H1 (cell line): ENCODE results near the gene TYK2. TPM values are rescaled to one million over a fixed set of nuclear protein-coding genes. Genes with fewer than 3 reads are reported as not detected.

ENCODE experiments used
- ASH2L ChIP-seq: fragments of 200-600, 300-600 bp; sonication (generic); IDR thresholded peaks from one replicate; pipeline ENCODE4 v1.7.1; 2017; ENCODE audit warnings: low read length
- BACH1 ChIP-seq: IDR thresholded peaks from 2 replicates; pipeline ENCODE4 v1.6.1; 2012; ENCODE audit warnings: low read length, improper control_type of control experiment
- BRCA1 ChIP-seq: IDR thresholded peaks from 2 replicates; pipeline ENCODE4 v1.6.1; 2012; ENCODE audit warnings: low read depth, low read length, improper control_type of control experiment
- CHD1 ChIP-seq: IDR thresholded peaks from 2 replicates; pipeline ENCODE4 v1.6.1; 2012; ENCODE audit warnings: low read depth, low read length, improper control_type of control experiment
- CTBP2 ChIP-seq: IDR thresholded peaks from 2 replicates; pipeline ENCODE4 v1.7.0; 2011; ENCODE audit warnings: borderline replicate concordance, mild to moderate bottlenecking, moderate library complexity, mixed read lengths, low read length; ENCODE audit not compliant: insufficient read depth, insufficient read length
- EGR1 ChIP-seq: IDR thresholded peaks from 2 replicates; pipeline ENCODE4 v1.6.1; 2011; ENCODE audit warnings: low read depth, low read length, borderline replicate concordance
- GABPA ChIP-seq: IDR thresholded peaks from 2 replicates; pipeline ENCODE4 v1.6.1; 2011; ENCODE audit warnings: mild to moderate bottlenecking, low read length, moderate library complexity, borderline replicate concordance; ENCODE audit not compliant: insufficient read depth
- GTF2F1 ChIP-seq: IDR thresholded peaks from 2 replicates; pipeline ENCODE4 v1.6.1; 2012; ENCODE audit warnings: low read depth, low read length, improper control_type of control experiment, borderline replicate concordance
- HDAC2 ChIP-seq, 2 experiments: fragments of 300-600 bp in 1 of 2; sonication (generic) in 1 of 2; IDR thresholded peaks; 2 replicates each; pipeline ENCODE4 v1.6.1; 2011 to 2012; ENCODE audit warnings: low read depth in 2 of 2, low read length in 2 of 2, mild to moderate bottlenecking in 2 of 2, moderate library complexity in 2 of 2, borderline replicate concordance in 1 of 2, inconsistent platforms in 1 of 2
- HDAC6 ChIP-seq: IDR thresholded peaks from one replicate; pipeline ENCODE4 v1.7.1; 2012; ENCODE audit warnings: low read depth, mild to moderate bottlenecking, inconsistent platforms, low read length, moderate library complexity
- JUN ChIP-seq: IDR thresholded peaks from 2 replicates; pipeline ENCODE4 v1.6.1; 2011; ENCODE audit warnings: low read depth, mild to moderate bottlenecking, improper control_type of control experiment, low read length
- KDM1A ChIP-seq: fragments of 200-600, 300-600 bp; sonication (generic); IDR thresholded peaks from 2 replicates; pipeline ENCODE4 v1.7.1; 2016; ENCODE audit warnings: mild to moderate bottlenecking, low read length, borderline replicate concordance
- NRF1 ChIP-seq: IDR thresholded peaks from 2 replicates; pipeline ENCODE4 v1.6.1; 2011; ENCODE audit warnings: mild to moderate bottlenecking, low read depth, low read length, improper control_type of control experiment
- PHF8 ChIP-seq: fragments of 200-600 bp; sonication (generic); conservative IDR thresholded peaks from 2 replicates; pipeline ENCODE4 v1.7.1; 2012; ENCODE audit warnings: low read depth, mild to moderate bottlenecking, inconsistent platforms, low read length, moderate library complexity
- POLR2A ChIP-seq, 2 experiments: IDR thresholded peaks; 1 replicate in 1 of 2; 2 replicates in 1 of 2; pipeline ENCODE4 v1.6.1; 2011; ENCODE audit warnings: low read depth in 2 of 2, low read length in 2 of 2, mild to moderate bottlenecking in 2 of 2; ENCODE audit errors: control extremely low read depth in 1 of 2
- RFX5 ChIP-seq: IDR thresholded peaks from 2 replicates; pipeline ENCODE4 v1.6.1; 2011; ENCODE audit warnings: low read depth, low read length, improper control_type of control experiment, borderline replicate concordance
- SAP30 ChIP-seq: fragments of 300-600 bp; sonication (generic); IDR thresholded peaks from 2 replicates; pipeline ENCODE4 v1.7.1; 2012; ENCODE audit warnings: low read length, moderate library complexity, mild to moderate bottlenecking, inconsistent platforms; ENCODE audit not compliant: insufficient read depth, insufficient replicate concordance
- SIRT6 ChIP-seq: IDR thresholded peaks from one replicate; pipeline ENCODE4 v1.7.1; 2012; ENCODE audit warnings: low read length, inconsistent platforms
- SIX5 ChIP-seq: IDR thresholded peaks from 2 replicates; pipeline ENCODE4 v1.6.1; 2011; ENCODE audit warnings: mild to moderate bottlenecking, low read depth, low read length
- SP4 ChIP-seq: IDR thresholded peaks from 2 replicates; pipeline ENCODE4 v1.6.1; 2012; ENCODE audit warnings: low read length, inconsistent platforms
- SRF ChIP-seq: IDR thresholded peaks from 2 replicates; pipeline ENCODE4 v1.6.1; 2011; ENCODE audit warnings: mild to moderate bottlenecking, low read depth, low read length, moderate library complexity
- TAF7 ChIP-seq: optimal IDR thresholded peaks from 2 replicates; pipeline ENCODE3; 2011; ENCODE audit warnings: low read depth, mild to moderate bottlenecking, inconsistent platforms, low read length, moderate library complexity, borderline replicate concordance
- TBP ChIP-seq: IDR thresholded peaks from 2 replicates; pipeline ENCODE4 v1.6.1; 2011; ENCODE audit warnings: low read depth, low read length, improper control_type of control experiment
- ZNF274 ChIP-seq: IDR thresholded peaks from 2 replicates; pipeline ENCODE4 v1.7.0; 2012; ENCODE audit warnings: low read length, borderline replicate concordance; ENCODE audit errors: extremely low read depth
- polyA plus RNA-seq, 7 experiments: library from polyadenylated mRNA; depleted of rRNA in 3 of 7; stranded (reverse) in 5 of 7; unstranded in 2 of 7; fragments of >200 nt in 5 of 7; fragments of 200-250 nt in 2 of 7; gene quantifications; 1 replicate in 5 of 7; 2 replicates in 1 of 7; 4 replicates in 1 of 7; pipeline versions ENCODE4 v1.2.1 to v1.2.3, GENCODE V29; 2011 to 2013; ENCODE audit warnings: missing spikeins in 2 of 7, mixed read lengths in 2 of 7
- total RNA-seq: library from RNA; stranded (reverse); fragmentation: NEBNext Ultra II Directional; extraction: Animal tissue kit (Norgen Biotek cat#: 25700); gene quantifications from 2 replicates; pipeline ENCODE4 v1.2.1, GENCODE V29; 2021
- TF ChIP-seq, protein P1 (sequence below): IDR thresholded peaks from 2 replicates; pipeline ENCODE4 v1.6.1; 2011; ENCODE audit warnings: low read length, improper control_type of control experiment

TYK2 gene
- total and polyA plus RNA-seq, 2 of the 8 experiments (the other 6 are each of a cell fraction or from before 2014, with no cell fraction given) = 32.1 to 40.8 TPM

DNA sequence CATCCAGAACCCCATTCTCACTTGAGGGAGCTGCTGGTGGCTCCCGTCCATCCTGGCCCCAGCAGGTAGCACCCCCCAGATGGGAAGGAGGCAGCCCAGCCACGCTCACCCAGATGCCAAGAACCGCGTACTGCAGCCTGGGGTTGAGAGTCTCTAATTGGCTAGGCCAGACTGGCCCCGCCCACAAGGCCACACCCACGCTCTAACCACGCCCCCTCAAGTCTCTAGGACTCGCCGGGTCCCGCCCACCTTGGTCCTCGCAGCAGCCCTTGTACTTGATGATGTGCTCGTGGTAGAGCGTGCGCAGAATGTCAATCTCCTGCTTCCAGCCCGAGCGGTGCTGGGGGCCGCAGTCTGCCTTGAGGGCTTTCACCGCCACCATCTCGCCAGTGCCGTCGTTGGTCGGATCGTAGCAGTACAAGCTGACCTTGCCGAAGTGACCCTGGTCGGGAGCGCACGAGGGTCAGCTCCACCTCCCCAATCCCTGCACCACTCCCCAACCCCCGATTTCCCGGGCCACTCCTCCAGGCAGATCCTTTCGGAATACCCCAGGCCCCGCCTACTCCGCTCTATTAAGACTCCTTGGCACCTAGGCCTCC, 26.5 kb downstream of the TYK2 start (continued):
- TF ChIP-seq ZNF274 (no peak), GTF2F1 (no peak), SP4 (no peak), BRCA1 (no peak), ASH2L (no peak), CTBP2 (no peak), NRF1 (no peak), TAF7 (no peak), RFX5 (no peak), JUN (no peak), BACH1 (no peak), KDM1A (no peak), SRF (no peak), SAP30 (peak; percentile 79), HDAC6 (no peak), EGR1 (no peak; the same call in 1 of the 2 replicates), HDAC2 (IDR thresholded peaks at IDR 0.05; ENCODE audit: borderline replicate concordance in 1 of 2, low read depth in 2 of 2, low read length in 2 of 2) (no peak), SIRT6 (no peak), CHD1 (no peak), TBP (0 out of 2 replicates have a peak, but pooled peaks have one; percentile 29), GABPA (no peak), POLR2A (IDR thresholded peaks at IDR 0.05; ENCODE audit: control extremely low read depth in 1 of 2, low read depth in 2 of 2, low read length in 2 of 2) (peak in 1 of 2 experiments; percentile 79; a peak in 1 of 3 replicates), PHF8 (peak; percentile 30), SIX5 (no peak)
- TF ChIP-seq, protein P1, sequence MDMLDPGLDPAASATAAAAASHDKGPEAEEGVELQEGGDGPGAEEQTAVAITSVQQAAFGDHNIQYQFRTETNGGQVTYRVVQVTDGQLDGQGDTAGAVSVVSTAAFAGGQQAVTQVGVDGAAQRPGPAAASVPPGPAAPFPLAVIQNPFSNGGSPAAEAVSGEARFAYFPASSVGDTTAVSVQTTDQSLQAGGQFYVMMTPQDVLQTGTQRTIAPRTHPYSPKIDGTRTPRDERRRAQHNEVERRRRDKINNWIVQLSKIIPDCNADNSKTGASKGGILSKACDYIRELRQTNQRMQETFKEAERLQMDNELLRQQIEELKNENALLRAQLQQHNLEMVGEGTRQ = no peak
